Stomach (tissue), 4 donors: ENCODE results near the gene DHRS1.

Experiments used
- EP300 ChIP-seq: sonication (generic); formaldehyde crosslinking; IDR thresholded peaks from one replicate; pipeline ENCODE4 v1.6.1; 2017; ENCODE audit warnings: antibody characterized with exemption
- POLR2A ChIP-seq, 4 donors: fragments of 450-650 bp; IDR thresholded peaks; one replicate each; pipeline ENCODE4 v1.6.1; 2016; ENCODE audit warnings: antibody characterized with exemption in 4 of 4, control low read depth in 2 of 4, mild to moderate bottlenecking in 1 of 4, moderate library complexity in 1 of 4
- POLR2AphosphoS5 ChIP-seq, 3 donors: sonication (generic); formaldehyde crosslinking; IDR thresholded peaks; one replicate each; pipeline ENCODE4 v1.6.1; 2016; ENCODE audit warnings: antibody characterized with exemption in 3 of 3
- TF ChIP-seq, protein P1 (sequence below), 7 experiments: fragments of 450-650 bp in 4 of 7; fragments of 200-600 bp in 3 of 7; sonication (generic) in 3 of 7; IDR thresholded peaks; one replicate each; pipeline ENCODE4 v1.5.1; 2016 to 2019; ENCODE audit warnings: antibody characterized with exemption in 7 of 7, control low read depth in 2 of 7, mild to moderate bottlenecking in 1 of 7

DNA sequence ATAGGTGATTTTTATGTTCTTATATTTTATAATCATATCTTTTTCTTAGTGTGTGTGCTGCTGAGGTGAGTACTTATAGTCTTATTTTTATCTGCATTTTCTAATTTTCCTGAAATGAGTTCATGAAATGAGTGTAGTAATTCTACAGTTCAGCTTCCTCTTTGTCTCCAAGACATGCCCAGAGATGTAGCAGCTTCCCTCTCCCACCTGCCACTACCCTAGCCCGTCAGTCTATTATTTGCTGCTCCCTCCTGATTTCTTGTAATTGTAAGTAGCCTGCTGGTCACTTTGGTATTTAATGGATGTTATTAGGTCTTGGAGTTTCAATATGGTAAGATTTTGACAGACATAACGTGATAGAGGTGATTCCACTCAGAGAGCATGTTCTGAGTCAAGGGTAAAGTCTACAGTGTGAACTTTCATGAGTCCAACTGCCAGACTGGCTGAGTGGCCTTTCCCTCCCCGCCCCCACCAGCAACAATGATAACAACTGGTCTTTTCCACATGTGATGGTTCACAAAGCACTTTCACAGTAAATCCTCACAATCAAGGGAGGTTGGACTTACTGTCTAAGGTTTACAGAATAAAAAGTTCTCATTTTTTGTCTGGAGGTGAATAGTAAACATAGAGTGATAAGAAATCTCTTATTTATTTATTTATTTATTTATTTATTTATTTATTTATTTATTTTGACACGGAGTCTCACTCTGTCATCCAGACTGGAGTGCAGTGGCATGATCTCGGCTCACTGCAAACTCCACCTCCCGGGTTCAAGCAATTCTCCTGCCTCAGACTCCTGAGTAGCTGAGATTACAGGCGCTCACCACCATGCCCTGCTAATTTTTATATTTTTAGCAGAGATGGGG, 44.4 kb upstream of the DHRS1 start:
- no peak for TF ChIP-seq POLR2A (IDR thresholded peaks at IDR 0.05)
- no peak for TF ChIP-seq EP300
- TF ChIP-seq, protein P1, sequence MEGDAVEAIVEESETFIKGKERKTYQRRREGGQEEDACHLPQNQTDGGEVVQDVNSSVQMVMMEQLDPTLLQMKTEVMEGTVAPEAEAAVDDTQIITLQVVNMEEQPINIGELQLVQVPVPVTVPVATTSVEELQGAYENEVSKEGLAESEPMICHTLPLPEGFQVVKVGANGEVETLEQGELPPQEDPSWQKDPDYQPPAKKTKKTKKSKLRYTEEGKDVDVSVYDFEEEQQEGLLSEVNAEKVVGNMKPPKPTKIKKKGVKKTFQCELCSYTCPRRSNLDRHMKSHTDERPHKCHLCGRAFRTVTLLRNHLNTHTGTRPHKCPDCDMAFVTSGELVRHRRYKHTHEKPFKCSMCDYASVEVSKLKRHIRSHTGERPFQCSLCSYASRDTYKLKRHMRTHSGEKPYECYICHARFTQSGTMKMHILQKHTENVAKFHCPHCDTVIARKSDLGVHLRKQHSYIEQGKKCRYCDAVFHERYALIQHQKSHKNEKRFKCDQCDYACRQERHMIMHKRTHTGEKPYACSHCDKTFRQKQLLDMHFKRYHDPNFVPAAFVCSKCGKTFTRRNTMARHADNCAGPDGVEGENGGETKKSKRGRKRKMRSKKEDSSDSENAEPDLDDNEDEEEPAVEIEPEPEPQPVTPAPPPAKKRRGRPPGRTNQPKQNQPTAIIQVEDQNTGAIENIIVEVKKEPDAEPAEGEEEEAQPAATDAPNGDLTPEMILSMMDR (IDR thresholded peaks at IDR 0.05): no peak
- TF ChIP-seq POLR2AphosphoS5 (IDR thresholded peaks at IDR 0.05): no peak
